Skin epidermis (tissue), 12 donors: ENCODE measurements around the gene PRDM2.

Source experiments
- H3K27ac ChIP-seq, 21 experiments: fragments of 200-600 bp; sonication (generic) in 11 of 21; one replicate each; pipeline ENCODE4 v1.5.0; 2020; ENCODE audit warnings: mild to moderate bottlenecking in 3 of 21, inconsistent platforms in 2 of 21, moderate library complexity in 2 of 21
- H3K4me3 ChIP-seq, 7 experiments: fragments of 200-600 bp; sonication (generic) in 2 of 7; one replicate each; pipeline ENCODE4 v1.5.0; 2020; ENCODE audit warnings: inconsistent platforms in 2 of 7, mild to moderate bottlenecking in 2 of 7, moderate library complexity in 1 of 7

The PRDM2 gene

GRCh38 chr1:13803546-13804239, 103.7 kb downstream of the PRDM2 start:
- Histone ChIP-seq H3K27ac (peak overlapping the region in 1 of 21 experiments; percentile 65), H3K4me3 (no peak overlapping the region)

- no peak overlapping the region for H3K4me3 ChIP-seq
Measured at GRCh38 chr1:13804240-13804633, 104.2 kb downstream of the PRDM2 start.

GRCh38 chr1:13805431-13805830, 105.4 kb downstream of the PRDM2 start:
- H3K4me3 ChIP-seq: no peak overlapping the region
- H3K27ac ChIP-seq: peak overlapping the region in 1 of 21 experiments; percentile 42

More at GRCh38 chr1:13804240-13804633, 104.2 kb downstream of the PRDM2 start:
- no peak overlapping the region for H3K27ac ChIP-seq

- no peak overlapping the region for H3K4me3 ChIP-seq
Measured at GRCh38 chr1:13806108-13806507, 106.1 kb downstream of the PRDM2 start.

GRCh38 chr1:13807209-13807608, 107.2 kb downstream of the PRDM2 start:
- Histone ChIP-seq H3K4me3 (no peak overlapping the region), H3K27ac (no peak overlapping the region)

More at GRCh38 chr1:13806108-13806507, 106.1 kb downstream of the PRDM2 start:
- H3K27ac ChIP-seq: no peak overlapping the region

GRCh38 chr1:13808729-13809131, 108.7 kb downstream of the PRDM2 start:
- no peak overlapping the region for H3K27ac ChIP-seq

GRCh38 chr1:13809461-13810159, 109.6 kb downstream of the PRDM2 start:
- Histone ChIP-seq H3K27ac (no peak overlapping the region), H3K4me3 (no peak overlapping the region)

More at GRCh38 chr1:13808729-13809131, 108.7 kb downstream of the PRDM2 start:
- H3K4me3 ChIP-seq: no peak overlapping the region

- no peak overlapping the region for H3K27ac ChIP-seq
- no peak overlapping the region for H3K4me3 ChIP-seq
Measured at GRCh38 chr1:13812456-13813397, 112.7 kb downstream of the PRDM2 start.

- H3K4me3 ChIP-seq: no peak overlapping the region
- H3K27ac ChIP-seq: no peak overlapping the region
Measured at GRCh38 chr1:13813398-13814012, 113.5 kb downstream of the PRDM2 start.

- H3K4me3 ChIP-seq: no peak overlapping the region
- H3K27ac ChIP-seq: no peak overlapping the region
Measured at GRCh38 chr1:13814131-13814530, 114.1 kb downstream of the PRDM2 start.

GRCh38 chr1:13816016-13816760, 116.2 kb downstream of the PRDM2 start:
- H3K27ac ChIP-seq: no peak overlapping the region
- no peak overlapping the region for H3K4me3 ChIP-seq

- Histone ChIP-seq H3K4me3 (no peak overlapping the region), H3K27ac (no peak overlapping the region)
Measured at GRCh38 chr1:13817906-13818305, 117.9 kb downstream of the PRDM2 start.

GRCh38 chr1:13818926-13819325, 118.9 kb downstream of the PRDM2 start:
- Histone ChIP-seq H3K4me3 (no peak overlapping the region), H3K27ac (no peak overlapping the region)

- H3K27ac ChIP-seq: no peak overlapping the region
Measured at GRCh38 chr1:13819642-13820041, 119.7 kb downstream of the PRDM2 start.

GRCh38 chr1:13820055-13820454, 120.1 kb downstream of the PRDM2 start:
- no peak overlapping the region for H3K27ac ChIP-seq
- no peak overlapping the region for H3K4me3 ChIP-seq

More at GRCh38 chr1:13819642-13820041, 119.7 kb downstream of the PRDM2 start:
- no peak overlapping the region for H3K4me3 ChIP-seq

- Histone ChIP-seq H3K4me3 (no peak overlapping the region), H3K27ac (no peak overlapping the region)
Measured at GRCh38 chr1:13820456-13820855, 120.5 kb downstream of the PRDM2 start.

- Histone ChIP-seq H3K4me3 (no peak overlapping the region), H3K27ac (no peak overlapping the region)
Measured at GRCh38 chr1:13823126-13823880, 123.3 kb downstream of the PRDM2 start.

- Histone ChIP-seq H3K4me3 (no peak overlapping the region), H3K27ac (no peak overlapping the region)
Measured at GRCh38 chr1:13823936-13824335, 123.9 kb downstream of the PRDM2 start.
